GM12875 (cell line): ENCODE data around the gene ARHGAP42.

Experiments
- H3K4me3 ChIP-seq: one replicate; pipeline ENCODE4 v1.5.1; 2011; ENCODE audit warnings: low read depth, low read length, control low read depth
- TF ChIP-seq, protein P1 (sequence below): IDR thresholded peaks from 2 replicates; pipeline ENCODE4 v1.5.1; 2011; ENCODE audit warnings: low read depth, mild to moderate bottlenecking, control low read depth, inconsistent platforms, low read length, moderate library complexity, borderline replicate concordance; ENCODE audit not compliant: insufficient read depth

The ARHGAP42 gene

DNA sequence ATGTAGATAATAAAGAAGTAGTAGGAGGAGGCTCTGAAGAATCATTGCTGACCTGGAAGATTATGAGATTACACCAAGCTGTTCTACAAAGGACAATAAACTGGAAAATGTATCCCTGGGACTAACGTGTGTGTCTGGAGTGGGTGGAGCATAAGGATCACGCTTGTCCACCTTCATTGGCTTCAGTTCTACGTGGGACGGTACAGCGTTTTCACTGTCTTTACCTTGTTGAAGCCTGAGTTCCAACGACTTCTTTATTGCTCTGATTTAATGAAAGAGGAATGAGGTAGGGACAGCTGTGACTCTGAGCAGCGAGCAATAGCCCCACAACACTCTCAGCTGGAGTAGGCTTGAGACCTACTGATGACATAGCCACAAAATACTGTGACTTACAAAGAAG is 87.0 kb downstream of the ARHGAP42 start:
- no peak overlapping the region for H3K4me3 ChIP-seq
- TF ChIP-seq, protein P1, sequence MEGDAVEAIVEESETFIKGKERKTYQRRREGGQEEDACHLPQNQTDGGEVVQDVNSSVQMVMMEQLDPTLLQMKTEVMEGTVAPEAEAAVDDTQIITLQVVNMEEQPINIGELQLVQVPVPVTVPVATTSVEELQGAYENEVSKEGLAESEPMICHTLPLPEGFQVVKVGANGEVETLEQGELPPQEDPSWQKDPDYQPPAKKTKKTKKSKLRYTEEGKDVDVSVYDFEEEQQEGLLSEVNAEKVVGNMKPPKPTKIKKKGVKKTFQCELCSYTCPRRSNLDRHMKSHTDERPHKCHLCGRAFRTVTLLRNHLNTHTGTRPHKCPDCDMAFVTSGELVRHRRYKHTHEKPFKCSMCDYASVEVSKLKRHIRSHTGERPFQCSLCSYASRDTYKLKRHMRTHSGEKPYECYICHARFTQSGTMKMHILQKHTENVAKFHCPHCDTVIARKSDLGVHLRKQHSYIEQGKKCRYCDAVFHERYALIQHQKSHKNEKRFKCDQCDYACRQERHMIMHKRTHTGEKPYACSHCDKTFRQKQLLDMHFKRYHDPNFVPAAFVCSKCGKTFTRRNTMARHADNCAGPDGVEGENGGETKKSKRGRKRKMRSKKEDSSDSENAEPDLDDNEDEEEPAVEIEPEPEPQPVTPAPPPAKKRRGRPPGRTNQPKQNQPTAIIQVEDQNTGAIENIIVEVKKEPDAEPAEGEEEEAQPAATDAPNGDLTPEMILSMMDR = no peak

- H3K4me3 ChIP-seq = no peak overlapping the region
- TF ChIP-seq, protein P1 = no peak
Observed at GRCh38 chr11:100774859-100775258, 87.8 kb downstream of the ARHGAP42 start.

DNA sequence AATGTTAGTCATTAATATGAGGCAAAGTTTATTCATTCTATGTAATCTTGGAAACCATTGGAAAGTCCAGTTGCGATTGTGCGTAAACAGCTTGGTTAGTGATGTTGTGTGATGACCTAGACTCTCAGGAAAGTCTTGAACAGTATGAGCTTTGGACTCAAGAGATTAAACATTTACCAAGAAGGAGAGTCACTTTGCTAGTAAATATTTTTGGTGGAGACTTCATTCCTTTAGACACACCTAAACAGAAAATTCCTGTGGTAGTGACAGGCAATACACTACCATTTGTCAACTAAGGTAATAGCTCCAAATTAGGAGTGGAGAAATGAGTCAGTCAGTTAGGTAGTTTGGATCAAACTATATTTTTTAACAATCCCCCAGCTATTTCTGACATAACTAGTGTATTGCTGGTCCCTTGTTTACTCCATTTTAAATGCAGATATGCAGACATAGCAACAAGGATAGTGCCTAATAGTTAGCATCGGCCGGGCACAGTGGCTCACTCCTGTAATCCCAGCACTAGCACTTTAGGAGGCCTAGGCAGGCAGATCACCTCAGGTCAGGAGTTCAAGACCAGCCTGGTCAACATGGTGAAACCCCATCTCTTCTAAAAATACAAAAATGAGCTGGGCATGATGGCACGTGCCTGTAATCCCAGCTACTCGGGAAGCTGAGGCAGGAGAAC is 89.3 kb downstream of the ARHGAP42 start:
- TF ChIP-seq, protein P1 = no peak
- no peak overlapping the region for H3K4me3 ChIP-seq

DNA sequence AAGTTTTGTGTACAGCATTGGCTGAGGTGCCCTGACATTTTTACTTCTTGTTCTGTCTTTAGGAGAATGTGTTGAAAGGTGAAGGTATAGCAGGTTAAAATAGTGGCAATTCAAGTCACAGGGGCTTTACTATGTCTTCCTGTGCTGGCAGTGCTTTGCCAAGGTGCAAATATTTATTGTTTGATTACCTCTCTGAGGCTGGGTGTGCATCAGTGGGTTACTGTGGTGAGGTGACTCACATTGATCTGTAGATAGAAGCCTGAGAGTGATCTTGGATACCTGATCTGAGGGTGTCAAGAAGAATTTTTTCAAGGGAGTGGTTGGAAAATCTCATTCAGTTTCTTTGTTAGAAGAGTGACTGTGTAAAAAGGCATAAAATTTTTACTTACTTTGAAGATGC is 90.0 kb downstream of the ARHGAP42 start:
- TF ChIP-seq, protein P1 = no peak

GRCh38 chr11:100777736-100778135 is 90.6 kb downstream of the ARHGAP42 start:
- TF ChIP-seq, protein P1 = no peak
- no peak overlapping the region for H3K4me3 ChIP-seq

More for the DNA sequence above, 90.0 kb downstream of the ARHGAP42 start:
- H3K4me3 ChIP-seq = no peak overlapping the region

GRCh38 chr11:100778166-100778785 is 91.2 kb downstream of the ARHGAP42 start:
- TF ChIP-seq, protein P1 = no peak

GRCh38 chr11:100780470-100780869 is 93.4 kb downstream of the ARHGAP42 start:
- no peak overlapping the region for H3K4me3 ChIP-seq
- TF ChIP-seq, protein P1 = no peak

More at GRCh38 chr11:100778166-100778785, 91.2 kb downstream of the ARHGAP42 start:
- H3K4me3 ChIP-seq = no peak overlapping the region
